Muscle of back (tissue), 11 donors: Measurements from ENCODE around the gene CFAP61. TPM values are rescaled to one million over a fixed set of nuclear protein-coding genes. Genes with fewer than 3 reads are reported as not detected.

ENCODE experiments used
- DNase-seq, 3 donors: peaks; one replicate each; pipeline versions ENCODE4 v3.0.0 to v3.0.0-alpha.2; 2013
- polyA plus RNA-seq, 10 donors: library from polyadenylated mRNA; unstranded; fragments of 120-200 nt; gene quantifications; one replicate each; pipeline ENCODE4 v1.2.1, GENCODE V29; 2013; ENCODE audit not compliant: insufficient read length in 10 of 10

CFAP61 gene
- polyA plus RNA-seq, 10 donors, result 1.9 to 10.4 (median 4.1) TPM

GRCh38 chr20:20161611-20162010 lies 109.3 kb downstream of the CFAP61 start:
- no peak for DNase-seq

GRCh38 chr20:20167698-20168097 lies 115.4 kb downstream of the CFAP61 start:
- DNase-seq, result peak in 2 of 3 donors; percentile 20 to 30

DNA sequence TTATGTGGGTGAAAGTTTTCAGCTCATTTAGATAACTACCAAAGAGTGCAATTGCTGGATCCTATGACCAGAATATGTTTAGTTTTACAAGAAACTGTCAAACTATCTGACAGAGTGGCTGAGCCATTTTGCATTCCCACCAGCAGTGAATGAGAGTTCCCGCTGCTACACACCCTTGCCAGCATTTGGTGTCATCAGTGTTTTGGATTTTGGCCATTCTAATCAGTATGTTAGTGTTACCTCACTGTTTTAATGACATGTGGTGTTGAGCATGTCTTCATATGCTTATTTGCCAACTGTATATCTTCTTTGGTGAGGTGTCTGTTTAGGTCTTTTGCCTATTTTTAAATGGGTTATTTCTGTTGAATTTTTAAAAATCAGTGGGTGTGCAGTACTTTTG lies 120.9 kb downstream of the CFAP61 start:
- no peak for DNase-seq

DNA sequence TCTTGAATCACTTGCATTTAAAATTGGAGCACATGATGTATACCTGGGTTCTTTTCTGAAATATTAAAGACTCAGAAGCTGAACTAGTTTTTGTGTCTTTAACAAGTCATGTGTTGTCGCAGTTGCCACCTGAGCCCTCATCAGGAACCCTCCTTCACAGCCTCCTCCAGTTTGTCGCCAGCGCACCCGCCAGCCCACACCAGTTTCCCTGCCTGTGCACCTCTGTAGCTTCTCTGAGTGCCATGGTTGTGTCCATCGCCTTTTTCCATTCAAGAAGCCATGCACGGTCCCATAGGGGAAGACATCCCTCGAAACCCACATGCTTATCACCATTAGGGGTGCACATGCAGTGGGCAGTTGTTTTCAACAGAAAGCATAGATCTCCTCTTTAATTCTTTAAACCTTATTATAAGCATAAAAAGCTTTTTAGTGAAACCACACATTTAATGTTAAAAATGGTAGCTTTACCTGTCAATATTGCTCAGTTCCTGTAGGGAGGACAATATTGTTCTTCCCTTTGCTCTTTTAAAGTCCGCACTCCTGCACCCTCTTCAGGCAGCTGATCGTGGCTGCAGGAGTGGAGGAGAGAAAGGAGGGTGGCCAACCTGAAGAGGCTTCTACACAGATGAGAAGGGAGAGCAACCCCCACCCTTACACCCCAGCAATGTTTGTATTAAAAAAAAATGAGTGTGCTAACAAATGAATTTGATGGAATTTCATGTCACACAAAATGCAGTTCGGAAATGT lies 121.9 kb downstream of the CFAP61 start:
- DNase-seq, result no peak

DNA sequence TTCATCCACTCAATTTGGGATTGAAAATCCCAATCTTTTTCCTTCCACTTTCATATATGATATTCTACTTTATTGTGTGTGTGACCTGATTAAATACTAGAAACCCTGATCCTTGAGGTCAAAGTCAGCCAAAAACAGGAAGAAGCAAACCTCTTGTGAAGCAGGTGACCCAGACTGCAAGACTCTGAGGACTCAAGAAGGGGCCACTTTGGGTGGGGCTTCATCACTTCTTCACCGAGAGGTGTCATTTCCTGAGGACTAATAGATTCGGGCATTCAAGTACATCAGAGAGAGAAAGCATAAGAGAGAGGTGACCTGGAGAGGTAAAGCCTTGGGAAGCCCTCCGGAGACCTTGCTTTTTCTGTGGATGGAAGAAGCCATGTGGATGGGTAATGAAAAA lies 129.0 kb downstream of the CFAP61 start:
- DNase-seq, result no peak

GRCh38 chr20:20184149-20184548 lies 131.8 kb downstream of the CFAP61 start:
- DNase-seq, result no peak

- no peak for DNase-seq
Measured at GRCh38 chr20:20184706-20185105, 132.4 kb downstream of the CFAP61 start.

DNA sequence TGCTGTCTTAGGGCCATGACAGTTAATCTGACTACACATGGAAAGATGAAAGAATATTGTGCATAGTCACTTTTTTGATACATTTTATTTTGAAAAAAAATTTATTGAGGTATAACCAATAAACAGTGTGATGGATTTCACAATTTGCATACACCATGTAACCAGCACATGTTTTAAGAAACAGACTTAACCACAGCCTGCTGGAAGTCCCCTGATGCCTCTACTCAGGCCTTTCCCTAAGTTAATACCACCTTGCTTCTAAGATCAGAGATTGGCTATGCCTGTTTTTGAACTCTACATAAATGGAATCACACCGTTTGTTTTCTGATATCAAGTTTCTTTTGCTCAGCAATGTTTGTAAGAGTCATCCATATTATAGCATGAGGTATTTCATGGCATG lies 136.3 kb downstream of the CFAP61 start:
- DNase-seq, result no peak

GRCh38 chr20:20192366-20192765 lies 140.0 kb downstream of the CFAP61 start:
- no peak for DNase-seq

DNA sequence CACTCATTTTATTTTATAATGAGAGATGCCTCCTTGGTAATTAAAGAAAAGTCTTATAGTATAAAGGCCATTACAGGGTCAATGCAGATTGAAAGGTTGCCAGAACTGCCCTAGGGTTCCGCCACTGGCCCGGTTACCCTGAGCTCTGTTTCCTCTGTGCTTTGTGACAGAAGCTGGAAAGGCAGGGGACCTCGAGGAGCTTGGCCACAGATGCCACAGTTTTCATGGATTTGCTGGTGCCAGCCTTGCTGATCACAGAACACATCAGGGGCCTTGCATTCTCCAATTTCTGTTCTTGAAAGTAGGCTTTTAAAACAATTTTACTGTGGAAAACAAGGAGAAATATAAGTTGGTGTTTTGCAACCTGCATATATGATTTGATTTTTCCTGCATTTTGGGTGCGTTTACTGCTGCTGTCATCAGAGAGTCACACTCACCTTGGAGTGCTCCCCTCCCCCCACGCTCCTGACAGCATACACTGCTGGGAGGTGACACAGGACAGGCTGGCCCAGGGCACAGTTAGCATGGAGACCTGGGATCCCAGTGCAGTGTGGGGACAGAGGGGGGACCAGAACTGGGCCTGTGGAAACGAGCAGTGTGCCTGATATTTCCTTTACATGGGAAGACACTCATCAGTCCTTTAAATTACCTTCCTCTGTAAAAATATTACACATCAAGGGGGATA lies 142.8 kb downstream of the CFAP61 start:
- DNase-seq, result no peak

DNA sequence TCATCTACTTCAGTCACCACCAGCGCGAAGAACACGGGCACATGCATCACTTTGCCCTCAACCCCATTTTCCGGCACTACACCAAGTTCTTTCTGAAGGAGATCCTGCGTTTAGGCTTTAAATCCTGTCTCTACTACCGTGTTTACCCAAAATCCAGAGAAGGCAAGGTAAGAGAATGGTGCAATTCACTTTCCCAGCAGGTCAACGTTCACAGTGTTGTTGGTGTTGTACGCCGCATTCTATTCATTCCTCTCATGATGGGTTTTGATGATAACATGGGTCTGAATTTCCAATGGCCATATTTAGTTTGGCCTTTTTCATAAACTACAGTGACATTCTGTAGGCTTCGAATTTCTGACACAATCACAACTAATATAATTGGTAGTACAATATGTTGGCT lies 144.3 kb downstream of the CFAP61 start:
- no peak for DNase-seq

DNA sequence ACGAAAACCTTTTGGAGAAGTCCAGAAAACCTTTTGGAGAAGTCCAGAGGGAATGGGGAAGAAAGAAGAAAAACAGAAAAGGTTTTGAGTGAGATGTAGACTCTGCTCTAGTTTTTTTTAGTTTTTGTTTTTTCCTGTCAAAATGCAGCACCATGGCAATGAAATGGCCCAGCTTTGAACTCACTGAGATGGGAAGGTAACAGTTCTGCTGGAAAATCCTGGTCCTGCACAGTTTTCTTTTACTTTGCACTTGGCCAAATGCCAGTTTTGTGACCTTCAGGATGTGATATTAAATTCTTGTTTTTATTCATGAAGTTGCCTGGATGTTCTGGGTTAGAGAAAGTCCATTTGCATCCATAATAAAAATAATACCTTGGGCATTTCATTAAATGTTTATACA lies 145.7 kb downstream of the CFAP61 start:
- DNase-seq, result no peak

GRCh38 chr20:20199361-20200160 lies 147.2 kb downstream of the CFAP61 start:
- no peak for DNase-seq

GRCh38 chr20:20201124-20201523 lies 148.8 kb downstream of the CFAP61 start:
- no peak for DNase-seq

GRCh38 chr20:20201639-20202038 lies 149.3 kb downstream of the CFAP61 start:
- no peak for DNase-seq

DNA sequence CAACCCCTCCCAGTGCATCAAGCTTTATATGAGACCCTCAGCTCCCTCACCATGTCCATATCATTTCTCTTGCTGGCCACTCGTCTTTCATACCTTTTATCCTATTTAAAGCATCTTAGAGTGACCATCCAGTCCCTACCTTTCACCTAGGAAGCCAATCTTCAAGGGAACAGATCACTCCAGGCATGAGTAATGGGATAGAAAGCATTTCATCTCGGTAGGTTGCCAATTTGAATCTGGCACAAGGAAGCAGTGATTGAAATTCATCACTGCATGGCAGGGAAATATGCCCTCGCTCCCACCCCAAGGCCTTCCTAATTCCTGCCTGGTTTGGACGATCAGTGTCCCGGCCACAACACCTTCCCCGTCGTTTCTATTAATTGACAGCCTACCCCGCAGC lies 150.4 kb downstream of the CFAP61 start:
- DNase-seq, result no peak

GRCh38 chr20:20203784-20204183 lies 151.5 kb downstream of the CFAP61 start:
- no peak for DNase-seq

DNA sequence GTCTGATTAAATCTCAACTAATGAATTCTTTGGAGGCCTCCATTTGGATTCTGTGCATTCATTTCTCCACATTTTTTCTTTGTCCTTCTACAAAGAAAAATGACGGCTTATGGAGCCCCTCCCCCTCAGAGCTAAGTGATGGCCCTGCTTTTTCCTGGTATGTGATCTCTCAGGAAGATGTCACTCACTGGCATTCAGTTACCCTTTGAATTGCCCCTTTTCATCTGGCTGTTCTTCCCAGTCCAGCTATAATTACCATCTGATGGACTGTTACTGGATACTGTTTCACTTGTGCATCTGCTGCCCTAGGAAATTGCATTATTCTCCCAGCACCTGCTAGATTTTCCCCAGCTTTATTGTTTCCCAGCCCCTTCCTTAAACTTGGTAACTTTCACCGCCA lies 151.9 kb downstream of the CFAP61 start:
- no peak for DNase-seq

DNA sequence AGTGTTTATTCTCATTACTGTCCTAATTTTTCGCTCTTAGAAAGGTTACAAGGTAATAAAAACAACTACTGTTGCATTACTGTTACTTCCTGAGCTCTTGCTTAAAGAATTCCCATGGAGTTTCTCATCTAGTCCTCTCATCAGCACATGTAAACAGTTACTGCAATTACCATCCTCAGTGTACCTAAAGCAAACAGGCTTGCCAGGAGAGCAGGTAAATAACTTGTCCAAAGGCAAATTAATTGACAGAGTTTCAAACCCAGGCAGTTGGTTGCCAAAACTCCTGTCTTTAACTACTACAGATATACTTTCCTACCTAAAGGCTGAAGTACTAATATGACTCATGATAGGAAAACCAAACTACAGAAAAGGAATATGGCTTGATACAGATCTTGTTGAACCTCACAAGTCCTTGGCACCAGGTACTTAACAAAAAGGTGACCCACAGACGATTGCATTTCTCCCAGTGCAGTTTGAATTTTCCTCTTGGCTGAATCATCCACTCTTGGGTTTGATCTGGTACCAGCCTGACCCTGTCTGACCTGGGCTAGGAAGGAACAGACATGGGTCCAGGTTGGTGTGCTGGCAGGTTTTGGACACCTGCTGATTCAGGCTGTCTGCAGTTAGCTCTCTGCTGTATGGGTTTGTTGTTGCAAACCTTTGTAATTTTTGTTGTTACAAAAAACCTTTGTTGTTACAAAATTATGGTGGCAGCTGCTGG lies 153.0 kb downstream of the CFAP61 start:
- DNase-seq, result no peak

- no peak for DNase-seq
Measured at GRCh38 chr20:20205862-20206236, 153.5 kb downstream of the CFAP61 start.

GRCh38 chr20:20206788-20207187 lies 154.5 kb downstream of the CFAP61 start:
- no peak for DNase-seq

- DNase-seq, result no peak
Measured at GRCh38 chr20:20207291-20207690, 155.0 kb downstream of the CFAP61 start.
